CD4-positive, alpha-beta T cell treated with Interleukin-6 for 4 hours (primary cell): ENCODE results near the gene KIF26A.

ENCODE experiments used
- DNase-seq: peaks from one replicate; pipeline ENCODE4 v3.0.0-alpha.2; 2020; ENCODE audit warnings: mixed read lengths

The KIF26A gene

DNA sequence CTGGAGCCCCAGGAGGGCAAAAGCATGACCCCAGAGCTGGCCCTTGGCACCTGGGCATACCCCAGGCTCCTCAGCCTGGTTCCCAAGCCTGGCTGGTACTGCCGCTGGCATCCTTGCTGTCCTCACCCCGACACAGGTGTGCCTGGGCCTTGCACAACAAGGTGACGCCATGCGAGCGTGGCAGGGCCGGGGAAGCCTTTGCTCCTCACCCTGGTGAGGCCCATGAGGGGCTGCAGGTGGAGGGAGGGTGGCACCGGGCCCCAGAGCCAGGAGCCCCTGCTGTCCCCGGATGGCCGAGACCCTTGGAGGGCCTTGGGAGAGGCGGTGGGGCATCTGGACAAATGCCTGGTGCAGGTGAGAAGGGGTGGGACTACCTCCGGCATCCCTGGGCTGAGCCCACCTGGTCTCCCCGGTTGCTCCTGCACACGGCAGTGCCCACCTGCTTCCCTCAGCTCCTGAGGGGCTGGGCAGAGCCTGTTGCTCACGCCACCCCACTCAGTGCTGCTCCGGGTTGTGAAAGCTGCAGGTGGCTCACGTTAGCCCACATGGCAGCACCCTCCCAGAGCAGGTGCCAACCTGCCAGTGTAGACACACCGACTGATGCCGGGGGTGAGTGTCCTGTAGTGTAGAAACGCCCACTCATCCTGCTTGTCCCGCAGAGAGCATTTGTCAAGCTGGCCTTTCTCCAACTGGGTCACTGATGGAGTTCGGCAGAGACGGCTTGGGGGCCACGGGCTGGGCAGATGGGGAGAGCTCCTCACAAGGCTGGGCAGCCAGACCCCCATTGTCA is 24.6 kb upstream of the KIF26A start:
- no peak for DNase-seq

DNA sequence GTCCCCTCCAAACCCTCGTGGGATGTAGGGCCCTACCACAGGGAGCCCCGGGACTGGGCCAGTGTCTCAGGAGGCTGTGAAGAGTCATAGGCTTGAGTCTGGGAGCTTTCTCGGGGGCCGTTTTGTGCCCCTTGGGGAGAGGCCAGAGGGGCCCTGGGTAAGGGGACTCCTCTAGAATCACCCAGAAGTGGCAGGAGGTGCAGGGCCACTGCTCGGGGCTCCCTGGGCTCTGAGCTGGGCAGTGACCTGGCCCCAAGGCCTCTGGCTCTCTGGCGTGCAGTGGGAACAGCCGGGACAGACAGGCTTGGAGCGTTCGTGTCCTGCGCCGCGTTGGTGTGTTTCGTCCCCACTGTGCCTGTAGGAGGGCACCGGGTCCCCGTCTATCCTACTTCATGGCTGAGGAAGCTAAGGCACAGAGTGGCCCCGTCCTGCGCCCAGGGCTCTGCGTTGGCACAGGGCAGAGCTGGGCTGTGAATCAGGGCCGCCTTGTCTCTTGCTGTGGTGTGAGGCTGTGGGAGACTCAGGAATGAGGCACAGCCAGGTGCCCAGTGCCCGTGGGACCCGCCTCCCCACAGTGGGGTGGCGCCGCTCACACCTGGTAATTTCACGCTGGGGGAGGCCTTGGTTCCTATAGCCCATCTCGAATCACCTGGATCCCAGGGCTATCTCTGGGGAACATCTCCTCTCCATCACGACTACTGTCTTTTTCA is 23.8 kb upstream of the KIF26A start:
- no peak for DNase-seq

DNA sequence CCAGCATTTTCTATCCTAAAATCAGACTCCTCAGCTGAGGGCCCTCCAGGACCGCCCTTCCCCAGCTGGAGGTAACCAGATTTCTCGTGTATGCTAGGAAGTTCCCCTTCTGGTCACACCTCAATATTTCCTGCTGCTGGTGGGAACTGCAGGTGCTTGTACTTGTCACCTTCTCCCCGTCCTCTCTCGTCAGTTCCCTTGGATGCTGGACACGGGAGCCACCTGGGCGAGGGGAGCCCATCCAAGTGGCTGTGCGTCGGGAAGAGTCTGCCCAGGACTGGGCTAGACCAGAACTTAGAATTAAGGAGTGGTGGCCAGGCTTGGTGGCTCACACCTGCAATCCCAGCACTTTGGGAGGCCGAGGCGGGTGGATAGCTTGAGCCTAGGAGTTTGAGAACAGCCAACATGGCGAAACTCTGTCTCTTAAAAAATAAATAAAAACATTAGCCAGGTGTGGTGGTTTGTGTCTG is 23.2 kb upstream of the KIF26A start:
- DNase-seq = no peak

DNA sequence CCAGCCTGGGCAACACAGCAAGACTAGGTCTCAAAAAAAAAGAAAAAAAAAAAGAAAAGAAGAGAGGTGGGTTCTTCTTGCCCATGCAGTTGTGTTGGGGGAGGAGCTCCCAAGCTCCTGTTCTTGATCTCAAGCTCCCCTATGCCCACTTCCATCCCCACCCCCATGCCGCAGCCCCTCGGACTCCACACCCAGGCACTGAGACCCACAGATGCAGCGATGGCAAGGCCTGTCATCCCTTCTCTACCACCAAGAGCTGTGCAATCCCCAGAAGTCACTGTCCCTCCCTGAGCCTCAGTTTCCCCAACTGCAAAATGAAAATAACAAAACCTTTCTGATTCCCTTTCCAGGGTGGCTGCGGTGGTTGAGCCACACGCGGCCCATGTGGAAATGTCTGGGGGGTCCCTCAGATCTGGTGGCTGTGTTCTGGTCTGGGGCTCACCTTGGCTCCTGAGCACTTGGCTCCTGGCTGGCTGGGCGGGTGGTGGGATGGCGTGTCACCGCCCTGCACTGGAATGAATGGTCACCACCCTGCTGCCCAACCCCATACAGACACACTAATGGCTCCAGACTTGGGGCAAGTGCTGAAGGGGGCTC is 22.6 kb upstream of the KIF26A start:
- DNase-seq = no peak

DNA sequence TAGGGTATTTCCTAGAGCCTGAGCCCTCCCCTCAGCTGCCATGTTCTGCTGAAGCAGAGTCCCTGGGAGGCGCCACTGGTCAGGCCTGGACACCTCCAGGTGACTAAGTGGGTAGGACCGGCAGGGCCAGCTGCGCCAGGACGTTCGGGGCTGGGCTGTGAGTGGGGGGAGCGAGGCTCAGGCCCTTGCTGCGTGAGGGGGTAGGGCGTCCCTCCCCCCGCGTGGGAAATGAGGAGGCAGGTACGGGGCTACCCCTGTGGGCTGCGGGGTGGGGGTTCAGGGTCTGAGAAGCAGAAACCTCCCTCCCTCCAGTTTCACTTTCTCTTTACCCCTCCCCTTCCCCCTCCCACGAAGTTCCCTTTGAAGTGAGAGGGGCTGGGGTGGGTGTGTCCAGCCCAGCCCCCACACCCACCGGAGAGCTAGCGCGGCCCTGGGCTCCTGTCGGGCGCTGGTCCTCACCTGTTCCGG is 22.1 kb upstream of the KIF26A start:
- no peak for DNase-seq

DNA sequence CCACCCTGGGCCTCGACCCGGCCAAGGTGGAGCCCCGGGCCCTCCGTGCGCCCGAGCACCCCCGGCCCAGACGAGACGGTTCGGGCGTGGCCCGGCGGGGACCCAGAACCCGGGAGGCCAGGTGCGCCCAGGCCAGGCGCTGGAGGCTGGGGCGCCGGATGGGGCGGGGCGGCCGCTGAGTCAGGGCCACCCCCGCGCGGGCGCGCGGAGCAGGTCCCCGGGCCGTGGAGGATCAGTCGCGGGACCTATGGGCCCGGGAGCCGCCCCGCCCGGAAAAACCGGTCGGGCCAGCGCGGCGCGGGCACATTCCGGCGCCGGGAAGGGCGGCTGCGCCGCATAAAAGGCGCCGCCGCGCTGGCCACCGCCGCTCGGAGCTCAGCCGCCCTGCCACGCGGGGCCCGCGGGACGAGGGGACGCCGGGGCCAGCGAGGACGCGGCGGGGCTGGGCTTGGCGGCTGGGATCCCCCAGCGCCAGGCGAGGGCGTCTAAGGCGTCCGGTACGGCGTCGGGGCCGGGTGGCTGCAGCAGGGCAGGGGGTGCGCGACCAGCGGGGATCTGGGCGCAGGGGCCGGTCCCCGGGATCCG is 21.5 kb upstream of the KIF26A start:
- DNase-seq = peak; percentile 10

DNA sequence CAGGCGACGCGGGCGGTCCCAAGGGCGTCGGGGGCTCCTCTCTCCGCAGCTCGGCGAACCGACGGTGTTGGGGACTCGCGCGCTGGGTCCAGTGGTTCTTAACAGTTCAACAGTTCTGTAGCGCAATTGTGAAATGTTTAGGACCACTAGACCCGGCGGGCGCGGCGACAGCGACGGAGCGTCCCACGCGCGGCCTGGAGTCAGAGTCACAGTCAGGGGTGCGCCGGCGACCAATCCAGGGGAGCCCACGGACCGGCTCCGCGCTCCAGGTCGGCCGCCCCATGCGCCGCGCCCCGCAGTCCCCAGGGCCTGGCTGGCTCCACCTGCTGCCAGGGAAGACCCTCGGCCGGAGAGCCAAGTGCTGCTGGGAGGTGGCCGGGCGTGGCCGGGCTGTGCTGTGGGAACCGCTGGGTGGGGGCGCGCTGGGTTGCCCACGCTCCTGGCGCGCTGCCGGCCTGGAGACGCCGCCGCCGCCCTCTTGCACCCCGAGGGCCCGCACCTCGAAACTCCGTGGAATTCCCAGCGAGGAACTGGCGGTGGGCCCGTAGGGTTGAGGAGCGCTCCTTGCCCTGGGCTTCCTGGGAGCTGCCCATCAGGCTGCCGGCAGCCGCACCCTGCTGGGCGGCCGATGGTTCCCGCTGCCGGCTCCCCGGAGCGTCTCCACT is 20.9 kb upstream of the KIF26A start:
- no peak for DNase-seq

DNA sequence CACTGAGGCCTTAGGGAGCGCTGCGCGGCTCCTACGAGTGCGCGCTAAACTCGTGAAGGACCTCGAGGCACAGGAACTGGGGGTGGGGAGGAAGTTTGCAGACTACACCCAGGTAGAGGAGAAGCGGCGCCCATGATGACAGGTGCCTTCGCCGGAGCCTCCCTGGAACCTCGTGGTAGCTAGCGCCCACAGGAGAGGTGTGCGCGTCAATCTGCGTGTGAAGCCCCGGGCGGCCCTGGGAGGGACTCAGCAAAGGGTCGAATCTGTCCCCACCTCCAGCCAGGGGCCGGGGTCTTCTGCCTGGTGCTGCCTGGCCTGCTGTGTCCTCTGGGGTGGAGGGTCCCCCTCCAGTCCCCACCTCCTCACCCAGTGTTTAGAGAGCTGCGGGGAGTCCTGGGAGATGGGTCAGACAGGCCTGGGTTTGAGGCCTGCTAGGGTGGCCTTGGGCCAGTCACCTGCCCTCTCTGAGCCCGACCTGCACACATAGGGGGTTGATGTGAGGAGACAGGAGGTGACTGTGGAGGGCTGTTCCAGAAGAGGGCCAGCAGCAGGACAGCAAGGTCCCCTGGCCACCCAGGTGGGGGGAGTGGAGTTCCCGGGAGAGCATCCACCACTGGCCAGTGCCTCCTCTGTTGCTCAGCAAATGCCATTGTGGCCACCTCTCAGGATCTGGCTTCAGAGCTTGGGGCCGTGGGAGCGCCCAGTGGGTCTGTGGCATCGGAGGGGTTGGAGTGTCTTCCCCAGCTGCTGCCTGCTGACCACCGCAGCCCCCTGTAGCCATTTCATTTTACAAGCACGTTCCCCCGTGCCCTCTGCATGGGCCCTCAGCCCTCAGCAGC is 20.2 kb upstream of the KIF26A start:
- no peak for DNase-seq

DNA sequence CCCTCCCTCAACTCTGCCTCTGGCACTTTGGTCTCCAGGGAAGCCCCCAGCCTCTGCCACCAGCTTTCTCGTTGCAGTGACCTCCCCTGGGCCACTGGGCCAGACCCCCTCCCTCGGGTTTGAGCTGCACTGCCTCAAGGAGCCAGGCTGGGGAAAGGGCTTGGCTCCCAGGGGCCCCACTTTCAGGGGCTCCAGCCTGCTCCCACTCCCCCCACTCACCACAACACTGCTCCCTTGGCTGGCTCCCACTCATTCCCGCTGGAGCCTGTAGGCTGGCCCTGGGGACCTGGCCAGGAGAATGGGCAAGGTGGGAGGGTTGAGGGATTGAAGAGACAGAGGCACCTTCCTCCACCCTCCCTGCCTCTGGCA is 19.3 kb upstream of the KIF26A start:
- DNase-seq = no peak

DNA sequence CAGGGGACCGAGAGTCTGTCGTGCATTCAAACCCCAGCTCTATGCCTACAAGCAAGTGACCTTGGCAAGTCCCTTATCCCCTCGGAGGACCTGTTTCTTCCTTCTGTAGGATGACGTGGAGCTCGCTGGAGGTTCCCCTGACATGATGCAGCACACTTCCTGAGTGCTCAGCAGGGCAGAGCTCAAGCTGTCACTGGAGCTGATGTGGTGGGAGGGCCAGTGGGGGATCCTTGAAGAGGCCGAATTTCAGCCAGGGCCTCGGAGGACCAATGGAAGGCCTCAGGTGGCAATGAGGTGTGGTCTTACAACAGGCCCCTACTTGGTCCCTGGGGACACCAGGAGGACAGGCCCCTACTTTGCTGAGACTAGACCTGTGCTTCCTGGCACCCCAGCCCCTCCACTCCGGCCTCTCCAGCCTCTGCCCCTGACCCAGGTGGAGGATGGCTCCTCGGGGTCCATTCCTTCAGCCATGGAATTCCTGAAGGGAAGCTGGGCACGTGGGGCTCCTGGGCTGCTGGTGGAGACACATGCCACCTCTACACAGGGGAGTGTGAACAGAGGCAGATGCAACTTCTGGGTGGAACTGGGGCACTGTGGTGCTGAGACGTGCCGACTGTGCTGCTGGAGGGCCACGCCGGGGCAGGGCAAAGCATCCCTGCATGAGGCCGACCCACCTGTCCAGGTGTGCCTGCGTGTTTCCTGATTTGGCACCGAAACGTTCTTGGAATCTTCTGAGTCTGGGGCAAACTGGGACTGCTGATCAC is 18.7 kb upstream of the KIF26A start:
- no peak for DNase-seq

DNA sequence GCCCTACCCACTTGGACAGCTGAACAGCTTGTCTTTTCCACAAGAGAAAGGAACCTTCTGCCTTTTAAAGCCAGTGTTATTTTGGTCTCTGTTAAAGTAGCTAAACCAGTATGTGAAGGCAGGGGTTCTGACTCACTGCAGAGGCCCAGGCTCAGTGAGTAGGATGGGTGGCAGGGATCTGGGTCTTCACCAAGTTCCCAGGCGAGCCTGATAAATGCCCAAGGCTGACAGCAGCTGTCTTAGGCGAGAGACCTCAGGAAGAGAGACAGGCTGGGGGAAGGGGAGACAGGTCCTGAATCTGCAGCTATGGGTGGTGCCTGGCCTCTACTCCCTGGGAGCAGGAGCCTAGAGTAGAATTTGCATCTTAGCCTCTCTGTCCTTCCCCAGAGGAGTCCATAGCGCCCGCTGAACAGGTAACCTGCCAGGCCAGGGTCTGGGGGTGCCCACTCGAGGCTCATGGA is 18.1 kb upstream of the KIF26A start:
- DNase-seq = no peak

DNA sequence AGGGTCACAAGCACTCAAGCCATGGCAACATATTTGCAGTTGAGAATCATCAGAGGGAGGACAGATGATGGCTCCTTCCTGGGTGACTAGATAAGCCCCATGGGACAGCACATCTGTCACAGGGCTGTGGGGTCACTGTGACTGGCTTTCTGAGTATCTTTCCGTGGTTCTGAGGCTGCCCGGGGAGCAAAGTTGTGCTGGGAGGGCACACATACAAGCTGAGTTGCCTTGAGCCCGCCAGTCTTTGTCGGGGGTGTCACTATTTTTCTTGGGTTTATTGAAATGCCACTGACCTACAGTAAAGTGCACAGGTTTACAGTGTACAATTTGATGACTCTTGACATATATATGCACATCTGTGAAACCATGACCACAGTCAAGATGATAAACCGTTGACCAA is 17.2 kb upstream of the KIF26A start:
- DNase-seq = no peak

DNA sequence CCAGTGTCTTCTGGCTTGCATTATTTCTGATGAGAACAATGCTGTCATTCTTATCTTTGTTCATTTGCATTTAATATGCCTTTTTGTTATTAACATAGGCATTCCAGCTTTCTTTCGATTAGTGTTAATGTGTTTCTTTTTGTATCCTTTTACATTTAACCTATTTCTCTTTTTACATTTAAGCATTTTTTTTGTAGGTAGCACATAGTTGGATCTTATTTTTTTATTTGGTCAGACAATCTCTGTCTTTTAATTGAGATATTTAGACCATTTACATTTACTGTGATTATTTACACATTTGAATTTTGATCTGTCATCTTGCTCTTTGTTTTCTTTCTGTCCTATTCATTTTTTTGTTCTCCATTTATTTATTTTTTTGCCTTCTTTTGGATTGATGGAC is 14.5 kb upstream of the KIF26A start:
- DNase-seq = no peak

DNA sequence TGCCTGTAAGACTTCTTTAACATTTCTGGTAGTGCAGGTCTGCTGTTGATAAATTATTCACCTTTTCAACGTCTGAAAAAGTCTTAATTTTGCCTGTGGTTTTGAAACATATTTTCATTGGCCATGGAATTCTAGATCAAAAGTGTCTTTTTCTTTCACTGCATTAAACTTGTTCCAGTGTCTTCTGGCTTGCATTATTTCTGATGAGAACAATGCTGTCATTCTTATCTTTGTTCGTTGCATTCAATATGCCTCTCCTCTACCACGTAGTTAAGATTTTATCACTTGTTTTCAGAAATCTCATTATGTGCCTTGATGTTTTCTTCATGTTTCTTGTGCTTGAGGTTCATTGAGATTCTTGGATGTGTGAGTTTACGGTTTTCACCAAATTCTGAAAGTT is 13.4 kb upstream of the KIF26A start:
- no peak for DNase-seq

DNA sequence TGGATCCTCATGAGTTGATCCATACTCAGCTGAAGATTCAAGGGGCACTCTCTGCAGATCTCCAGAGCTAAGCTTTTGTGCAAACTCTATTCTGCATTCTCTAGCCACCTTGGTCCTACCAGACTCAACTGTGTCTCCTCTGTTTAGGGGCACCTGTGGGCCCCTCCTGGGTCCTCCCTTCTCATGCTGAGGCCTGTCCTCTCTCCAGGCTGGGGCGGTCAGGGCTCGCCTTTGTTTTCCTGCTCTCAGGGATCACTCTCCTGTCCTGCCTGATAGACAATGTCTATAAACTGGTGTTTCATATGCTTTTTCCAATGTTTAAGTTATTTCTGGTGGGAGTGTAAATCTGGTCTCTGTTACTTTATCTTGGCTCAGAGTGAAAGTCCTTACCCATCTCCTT is 11.6 kb upstream of the KIF26A start:
- no peak for DNase-seq

DNA sequence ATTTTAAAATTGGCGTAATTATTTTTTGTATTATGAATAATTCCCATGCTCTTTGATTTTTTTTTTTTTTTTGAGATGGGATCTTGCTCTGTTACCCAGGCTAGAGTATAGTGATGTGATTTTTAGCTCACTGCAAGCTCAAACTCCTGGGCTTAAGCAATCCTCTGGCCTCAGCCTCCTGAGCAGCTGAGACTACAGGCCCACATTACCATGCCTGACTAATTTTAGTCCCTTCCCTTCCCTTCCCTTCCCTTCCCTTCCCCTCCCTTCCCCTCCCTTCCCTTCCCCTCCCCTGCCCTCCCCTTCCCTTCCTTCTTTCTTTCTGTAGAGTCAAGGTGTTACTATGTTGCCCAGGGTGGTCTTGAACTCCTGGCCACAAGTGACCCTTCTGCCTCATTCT is 9.4 kb upstream of the KIF26A start:
- no peak for DNase-seq

DNA sequence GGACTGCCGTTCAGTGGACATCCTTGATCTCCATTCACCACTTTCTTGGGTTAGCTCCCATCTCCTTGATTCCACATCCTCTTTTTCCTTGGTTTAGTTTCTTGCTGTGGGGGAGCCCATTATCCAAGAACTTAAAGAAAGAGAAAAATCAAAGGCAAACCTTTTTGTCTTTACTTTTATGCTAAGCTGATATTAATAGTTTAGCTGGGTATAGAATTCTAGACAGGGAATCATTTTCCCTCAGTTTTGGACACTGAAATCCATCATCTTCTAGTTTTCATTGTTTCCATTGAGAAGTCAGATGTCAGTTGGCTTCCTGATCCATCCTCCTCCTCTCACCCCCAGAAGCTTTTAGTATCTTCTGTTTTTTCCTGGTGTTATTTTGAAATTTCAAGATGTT is 8.8 kb upstream of the KIF26A start:
- no peak for DNase-seq

DNA sequence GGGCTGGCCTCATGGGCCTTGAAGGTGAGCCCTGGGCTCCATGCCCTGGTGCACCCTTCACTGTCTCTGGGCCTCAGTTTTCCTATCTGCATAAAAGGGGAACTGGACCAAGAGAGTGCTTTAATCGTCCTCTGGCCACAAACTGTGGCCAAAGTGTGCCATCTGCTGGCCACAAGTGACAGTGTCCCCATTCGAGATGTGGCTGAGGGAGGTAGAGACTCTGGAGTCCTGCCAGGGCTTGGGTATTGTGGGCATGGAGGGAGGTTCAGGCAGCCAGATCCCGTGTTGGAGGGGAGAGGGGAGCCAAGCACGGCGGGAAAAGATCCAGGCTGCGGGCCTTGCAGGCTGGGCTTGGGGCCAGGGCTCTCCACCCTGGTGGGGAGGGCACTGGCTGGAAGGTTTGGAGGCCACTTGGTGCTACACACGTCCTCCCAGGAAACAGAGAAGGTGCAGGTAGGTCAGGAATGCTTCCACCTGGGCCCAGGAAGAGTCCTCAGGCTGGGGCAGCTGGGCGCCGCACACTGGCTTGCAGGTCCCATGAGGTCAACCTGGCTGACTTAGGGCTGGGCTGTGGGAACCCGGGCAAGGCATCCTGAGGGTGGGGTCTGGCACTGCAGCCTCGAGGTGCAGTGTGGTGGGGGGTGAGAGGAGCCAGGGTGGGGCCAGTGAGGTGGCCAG is 7.3 kb upstream of the KIF26A start:
- no peak for DNase-seq

DNA sequence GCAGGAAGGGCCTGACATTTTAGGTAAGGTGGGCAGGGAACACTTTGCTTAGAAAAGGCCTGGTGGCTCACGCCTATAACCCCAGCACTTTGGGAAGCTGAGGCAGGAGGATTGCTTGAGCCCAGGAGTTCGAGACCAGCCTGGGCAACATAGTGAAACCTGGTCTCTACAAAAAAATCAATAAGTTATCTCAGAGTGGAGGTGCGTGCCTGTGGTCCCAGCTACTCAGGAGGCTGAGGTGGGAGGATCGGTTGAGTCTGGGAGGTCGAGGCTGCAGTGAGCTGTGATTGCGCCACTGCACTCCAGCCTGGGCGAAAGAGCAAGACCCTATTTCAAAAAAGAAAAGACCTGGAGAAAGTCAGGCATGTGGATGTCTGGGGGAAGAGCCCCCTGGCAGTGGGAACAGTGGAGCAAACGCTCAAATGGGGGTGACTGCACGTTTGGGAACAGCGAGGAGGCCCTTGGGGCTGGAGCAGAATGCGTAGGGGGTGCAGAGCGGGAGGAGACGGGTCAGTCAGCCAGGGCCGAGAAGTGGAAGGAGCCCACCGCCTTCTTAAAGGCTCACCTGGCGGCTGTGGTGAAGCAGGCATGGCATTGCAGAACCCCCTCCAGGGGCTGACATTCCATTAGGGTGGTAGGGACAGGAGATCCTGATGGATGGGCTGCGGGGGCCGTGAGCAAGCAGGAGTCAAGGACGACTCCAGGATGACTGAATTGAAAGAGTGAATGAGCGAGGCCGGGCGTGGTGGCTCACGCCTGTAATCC is 6.2 kb upstream of the KIF26A start:
- DNase-seq = no peak

DNA sequence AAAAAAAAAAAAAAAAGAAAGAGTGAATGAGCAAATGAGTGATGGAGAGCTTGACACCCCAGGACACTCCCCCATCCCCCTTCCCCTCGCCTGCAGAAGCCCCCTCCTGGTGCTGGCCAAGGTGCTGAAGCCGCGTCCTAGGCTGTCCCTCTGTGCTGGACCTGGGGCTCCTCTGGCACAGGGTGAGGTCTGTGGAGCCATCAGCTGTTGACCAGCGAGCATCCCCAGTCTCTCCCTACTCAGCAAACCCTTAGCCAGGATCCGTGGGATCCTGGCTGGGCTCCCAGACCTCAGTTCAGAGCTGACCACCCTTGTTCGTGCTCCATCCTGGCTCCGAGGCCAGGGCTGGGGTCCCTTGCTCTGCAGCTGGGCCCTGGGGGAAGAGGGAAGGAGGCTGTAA is 5.4 kb upstream of the KIF26A start:
- no peak for DNase-seq
